ENCODE results near the gene ZYX.

ZYX gene

GRCh38 chr7:143380646-143381426 lies at the start of gene ZYX:
ZYX (plus strand) TSS chr7:143381345; CDS start chr7:143381572, 227 bp downstream.
- peak; percentile 95 for DNase-seq

GRCh38 chr7:143334244-143334643 lies 46.9 kb upstream of the ZYX start:
- DNase-seq = no peak

GRCh38 chr7:143337216-143337615 lies 43.9 kb upstream of the ZYX start:
- DNase-seq = no peak

- no peak for DNase-seq
Measured at GRCh38 chr7:143341842-143342241, 39.3 kb upstream of the ZYX start.

GRCh38 chr7:143343596-143343995 lies 37.5 kb upstream of the ZYX start:
- no peak for DNase-seq

- DNase-seq = peak; percentile 49
Measured at GRCh38 chr7:143345428-143345900, 35.7 kb upstream of the ZYX start.

- DNase-seq = no peak
Measured at GRCh38 chr7:143346018-143346417, 35.1 kb upstream of the ZYX start.

GRCh38 chr7:143347950-143348349 lies 33.2 kb upstream of the ZYX start:
- DNase-seq = no peak

- DNase-seq = no peak
Measured at GRCh38 chr7:143351060-143351459, 30.1 kb upstream of the ZYX start.

GRCh38 chr7:143351574-143351973 lies 29.6 kb upstream of the ZYX start:
- no peak for DNase-seq

GRCh38 chr7:143352531-143353002 lies 28.6 kb upstream of the ZYX start:
- DNase-seq = no peak

GRCh38 chr7:143354376-143354775 lies 26.8 kb upstream of the ZYX start:
- no peak for DNase-seq

- no peak for DNase-seq
Measured at GRCh38 chr7:143354965-143355364, 26.2 kb upstream of the ZYX start.

GRCh38 chr7:143355450-143356385 lies 25.4 kb upstream of the ZYX start:
- no peak for DNase-seq

GRCh38 chr7:143356414-143357050 lies 24.6 kb upstream of the ZYX start:
- no peak for DNase-seq

- DNase-seq = no peak
Measured at GRCh38 chr7:143358626-143359025, 22.5 kb upstream of the ZYX start.

GRCh38 chr7:143359771-143360353 lies 21.3 kb upstream of the ZYX start:
- DNase-seq = no peak

- no peak for DNase-seq
Measured at GRCh38 chr7:143360788-143361551, 20.2 kb upstream of the ZYX start.

- no peak for DNase-seq
Measured at GRCh38 chr7:143361552-143362130, 19.5 kb upstream of the ZYX start.

GRCh38 chr7:143362131-143363015 lies 18.8 kb upstream of the ZYX start, which contains the start of gene FAM131B:
FAM131B (minus strand) TSS chr7:143362713; CDS start chr7:143362603, 110 bp downstream.
- DNase-seq = no peak
